ENCODE measurements around the gene CRIP2. TPM values are rescaled to one million over a fixed set of nuclear protein-coding genes. Genes with fewer than 3 reads are reported as not detected.

CRIP2 gene
- total and polyA plus RNA-seq, 4 donors: 4.3 to 40.0 (median 20.7) TPM

- DNase-seq (ENCODE audit: low spot score): no peak
- Histone ChIP-seq H3K9me3 (ENCODE audit: control insufficient read depth in 4 of 4, low read length in 3 of 4) (no peaks in the 10 kb centered on the region), H3K36me3 (ENCODE audit: control insufficient read depth in 4 of 4, insufficient read depth in 3 of 4, low read depth in 1 of 4, low read length in 3 of 4) (peaks cover 0 to 20% (median 3%) of the 10 kb centered on the region in 4 donors), H3K27ac (ENCODE audit: low read depth in 1 of 2, low read length in 2 of 2) (no peak overlapping the region), H3K4me1 (ENCODE audit: control insufficient read depth in 4 of 4, insufficient read depth in 4 of 4, low read length in 3 of 4) (no peaks in the 10 kb centered on the region), H3K27me3 (ENCODE audit: control insufficient read depth in 4 of 4, insufficient read depth in 4 of 4, low read length in 3 of 4) (no peaks in the 10 kb centered on the region), H3K4me3 (ENCODE audit: low read depth in 1 of 3, low read length in 3 of 3) (no peak overlapping the region), H3K9ac (ENCODE audit: low read depth in 1 of 2, low read length in 2 of 2) (no peak overlapping the region)
- 95% methylated on average over 47 of the region's 47 CpGs for WGBS
- TF ChIP-seq ATF3 (IDR thresholded peaks at IDR 0.05): no peak
- TF ChIP-seq FOXA2 (IDR thresholded peaks at IDR 0.05): no peak
- TF ChIP-seq FOXA1 (IDR thresholded peaks at IDR 0.05): no peak
- no peak for TF ChIP-seq HNF4G (IDR thresholded peaks at IDR 0.05)
- no peak for TF ChIP-seq JUND (IDR thresholded peaks at IDR 0.05)
- no peak for TF ChIP-seq RAD21 (IDR thresholded peaks at IDR 0.05)
- TF ChIP-seq TAF1 (conservative IDR thresholded peaks at IDR 0.05): no peak
- no peak for TF ChIP-seq REST (IDR thresholded peaks at IDR 0.05)
- TF ChIP-seq, protein P1, sequence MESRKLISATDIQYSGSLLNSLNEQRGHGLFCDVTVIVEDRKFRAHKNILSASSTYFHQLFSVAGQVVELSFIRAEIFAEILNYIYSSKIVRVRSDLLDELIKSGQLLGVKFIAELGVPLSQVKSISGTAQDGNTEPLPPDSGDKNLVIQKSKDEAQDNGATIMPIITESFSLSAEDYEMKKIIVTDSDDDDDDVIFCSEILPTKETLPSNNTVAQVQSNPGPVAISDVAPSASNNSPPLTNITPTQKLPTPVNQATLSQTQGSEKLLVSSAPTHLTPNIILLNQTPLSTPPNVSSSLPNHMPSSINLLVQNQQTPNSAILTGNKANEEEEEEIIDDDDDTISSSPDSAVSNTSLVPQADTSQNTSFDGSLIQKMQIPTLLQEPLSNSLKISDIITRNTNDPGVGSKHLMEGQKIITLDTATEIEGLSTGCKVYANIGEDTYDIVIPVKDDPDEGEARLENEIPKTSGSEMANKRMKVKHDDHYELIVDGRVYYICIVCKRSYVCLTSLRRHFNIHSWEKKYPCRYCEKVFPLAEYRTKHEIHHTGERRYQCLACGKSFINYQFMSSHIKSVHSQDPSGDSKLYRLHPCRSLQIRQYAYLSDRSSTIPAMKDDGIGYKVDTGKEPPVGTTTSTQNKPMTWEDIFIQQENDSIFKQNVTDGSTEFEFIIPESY (IDR thresholded peaks at IDR 0.05): no peak
- TF ChIP-seq NR2F2 (IDR thresholded peaks at IDR 0.05): no peak
- TF ChIP-seq GABPA (IDR thresholded peaks at IDR 0.05 in 1 of 2, conservative IDR thresholded peaks at IDR 0.05 in 1 of 2): no peak
- TF ChIP-seq, protein P2, sequence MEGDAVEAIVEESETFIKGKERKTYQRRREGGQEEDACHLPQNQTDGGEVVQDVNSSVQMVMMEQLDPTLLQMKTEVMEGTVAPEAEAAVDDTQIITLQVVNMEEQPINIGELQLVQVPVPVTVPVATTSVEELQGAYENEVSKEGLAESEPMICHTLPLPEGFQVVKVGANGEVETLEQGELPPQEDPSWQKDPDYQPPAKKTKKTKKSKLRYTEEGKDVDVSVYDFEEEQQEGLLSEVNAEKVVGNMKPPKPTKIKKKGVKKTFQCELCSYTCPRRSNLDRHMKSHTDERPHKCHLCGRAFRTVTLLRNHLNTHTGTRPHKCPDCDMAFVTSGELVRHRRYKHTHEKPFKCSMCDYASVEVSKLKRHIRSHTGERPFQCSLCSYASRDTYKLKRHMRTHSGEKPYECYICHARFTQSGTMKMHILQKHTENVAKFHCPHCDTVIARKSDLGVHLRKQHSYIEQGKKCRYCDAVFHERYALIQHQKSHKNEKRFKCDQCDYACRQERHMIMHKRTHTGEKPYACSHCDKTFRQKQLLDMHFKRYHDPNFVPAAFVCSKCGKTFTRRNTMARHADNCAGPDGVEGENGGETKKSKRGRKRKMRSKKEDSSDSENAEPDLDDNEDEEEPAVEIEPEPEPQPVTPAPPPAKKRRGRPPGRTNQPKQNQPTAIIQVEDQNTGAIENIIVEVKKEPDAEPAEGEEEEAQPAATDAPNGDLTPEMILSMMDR (IDR thresholded peaks at IDR 0.05; ENCODE audit: low read depth, low read length, missing input control): no peak
- no peak for TF ChIP-seq SP1 (IDR thresholded peaks at IDR 0.05)
- no peak for TF ChIP-seq HNF4A (conservative IDR thresholded peaks at IDR 0.05)
- TF ChIP-seq RXRA (IDR thresholded peaks at IDR 0.05): no peak
Measured at GRCh38 chr14:105449276-105450122, 25.1 kb upstream of the CRIP2 start.

DNA sequence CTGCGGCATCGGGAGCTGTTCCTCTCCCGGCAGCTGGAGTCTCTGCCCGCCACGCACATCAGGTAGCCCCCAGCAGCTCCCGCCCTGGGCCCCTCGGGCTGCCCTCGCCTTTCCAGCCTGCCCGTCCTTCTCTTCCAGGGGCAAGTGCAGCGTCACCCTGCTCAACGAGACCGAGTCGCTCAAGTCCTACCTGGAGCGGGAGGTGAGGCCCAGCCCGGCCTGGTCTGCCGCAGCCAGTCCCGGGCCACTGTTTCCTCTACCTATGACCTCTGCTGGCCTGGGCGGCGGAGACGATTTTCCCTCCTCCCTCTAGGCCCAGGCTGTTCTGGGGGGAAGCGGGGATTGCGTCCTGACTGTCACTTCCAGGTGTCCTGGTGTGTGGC is 24.5 kb upstream of the CRIP2 start:
- TF ChIP-seq TAF1 (conservative IDR thresholded peaks at IDR 0.05) (no peak), EGR1 (IDR thresholded peaks at IDR 0.05; ENCODE audit: low read depth in 2 of 2) (no peak), ATF3 (IDR thresholded peaks at IDR 0.05) (no peak), RAD21 (IDR thresholded peaks at IDR 0.05) (no peak), SP1 (IDR thresholded peaks at IDR 0.05) (no peak), NR2F2 (IDR thresholded peaks at IDR 0.05) (no peak), HNF4A (conservative IDR thresholded peaks at IDR 0.05) (no peak), FOXA2 (IDR thresholded peaks at IDR 0.05) (no peak), JUND (IDR thresholded peaks at IDR 0.05) (no peak)
- TF ChIP-seq, protein P2 (IDR thresholded peaks at IDR 0.05; ENCODE audit: low read depth, low read length, missing input control): no peak
- TF ChIP-seq, protein P1 (IDR thresholded peaks at IDR 0.05): no peak
- Histone ChIP-seq H3K9ac (ENCODE audit: low read depth in 1 of 2, low read length in 2 of 2) (no peak overlapping the region), H3K4me1 (ENCODE audit: control insufficient read depth in 4 of 4, insufficient read depth in 4 of 4, low read length in 3 of 4) (no peaks in the 10 kb centered on the region), H3K27me3 (ENCODE audit: control insufficient read depth in 4 of 4, insufficient read depth in 4 of 4, low read length in 3 of 4) (no peaks in the 10 kb centered on the region), H3K27ac (ENCODE audit: low read depth in 1 of 2, low read length in 2 of 2) (no peak overlapping the region), H3K4me3 (ENCODE audit: low read depth in 1 of 3, low read length in 3 of 3) (no peak overlapping the region), H3K9me3 (ENCODE audit: control insufficient read depth in 4 of 4, low read length in 3 of 4) (no peaks in the 10 kb centered on the region), H3K36me3 (ENCODE audit: control insufficient read depth in 4 of 4, insufficient read depth in 3 of 4, low read depth in 1 of 4, low read length in 3 of 4) (peaks cover 0 to 22% (median 3%) of the 10 kb centered on the region in 4 donors)
- DNase-seq (ENCODE audit: low spot score): no peak
- WGBS: 93% methylated on average over 22 of the region's 22 CpGs

Measured in liver (tissue), 9 donors.